ENCODE measurements around the gene ASB1. TPM values are rescaled to one million over a fixed set of nuclear protein-coding genes. Genes with fewer than 3 reads are reported as not detected.

The ASB1 gene, protein sequence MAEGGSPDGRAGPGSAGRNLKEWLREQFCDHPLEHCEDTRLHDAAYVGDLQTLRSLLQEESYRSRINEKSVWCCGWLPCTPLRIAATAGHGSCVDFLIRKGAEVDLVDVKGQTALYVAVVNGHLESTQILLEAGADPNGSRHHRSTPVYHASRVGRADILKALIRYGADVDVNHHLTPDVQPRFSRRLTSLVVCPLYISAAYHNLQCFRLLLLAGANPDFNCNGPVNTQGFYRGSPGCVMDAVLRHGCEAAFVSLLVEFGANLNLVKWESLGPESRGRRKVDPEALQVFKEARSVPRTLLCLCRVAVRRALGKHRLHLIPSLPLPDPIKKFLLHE
- polyA plus RNA-seq: 26.5 and 26.7 TPM in 2 replicates

DNA sequence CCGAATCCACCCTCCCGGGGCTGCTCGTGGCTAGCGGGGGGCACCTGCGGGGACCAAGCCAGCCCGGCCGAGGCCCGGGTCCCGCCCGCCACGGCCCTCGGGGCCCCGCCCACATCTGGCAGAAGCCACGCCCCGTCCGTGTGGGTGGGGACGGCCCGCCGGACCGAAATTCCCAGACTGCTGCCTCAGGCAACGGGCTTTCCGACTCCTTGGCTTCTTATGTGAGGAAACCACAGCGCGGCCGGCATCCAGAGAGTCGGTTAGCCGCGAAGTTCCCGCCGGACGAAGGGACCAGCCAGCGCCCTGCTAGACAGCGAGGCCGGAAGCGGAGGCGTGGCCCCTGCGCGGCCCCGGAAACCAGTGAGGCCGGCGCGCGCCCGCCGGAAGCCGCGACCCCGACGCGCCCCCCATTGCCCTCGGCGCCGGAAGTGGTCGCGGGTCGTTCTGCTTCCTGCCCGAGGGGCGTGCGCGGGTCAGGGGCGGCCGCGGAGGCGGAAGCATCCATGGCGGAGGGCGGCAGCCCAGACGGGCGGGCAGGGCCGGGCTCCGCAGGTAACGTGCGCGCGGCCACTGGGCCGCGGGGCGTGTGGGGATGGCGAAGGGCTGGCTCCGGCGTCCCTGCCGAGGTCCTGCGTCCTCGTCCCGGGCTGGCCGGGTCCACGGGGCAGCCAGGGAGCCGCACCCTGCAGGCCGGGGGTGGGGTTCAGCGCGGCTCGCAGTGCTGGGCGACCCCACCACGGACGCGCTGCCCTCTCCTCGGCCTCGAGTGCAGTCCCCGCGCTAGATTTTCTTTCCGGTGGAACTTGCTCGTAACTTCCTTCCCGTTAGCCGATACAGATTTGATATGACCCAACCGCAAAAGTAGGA lies at the start of gene ASB1:
TSS of gene ASB1 (plus strand) at position 360 of the 867 bp plus-strand sequence. CDS start at position 504, 144 bp downstream.

Other genes with a start within 250 kb of the ASB1 start
- gene ILKAP, start 223.2 kb upstream of the ASB1 start, polyA plus RNA-seq: 12.1 and 17.0 TPM in 2 replicates
- 0.26 and 0.98 TPM in 2 replicates for gene HES6, start 186.9 kb upstream of the ASB1 start, polyA plus RNA-seq
- 3.5 and 7.2 TPM in 2 replicates for gene PER2, start 138.3 kb upstream of the ASB1 start, polyA plus RNA-seq
- gene TRAF3IP1, start 106.4 kb upstream of the ASB1 start, polyA plus RNA-seq: 3.7 and 13.5 TPM in 2 replicates